H9 (cell line): ENCODE results near the gene PCDHGA9. TPM values are rescaled to one million over a fixed set of nuclear protein-coding genes. Genes with fewer than 3 reads are reported as not detected.

Experiments used
- DNase-seq: peaks from one replicate; pipeline ENCODE4 v3.0.0-alpha.2; 2017
- H2AFZ ChIP-seq: one replicate; pipeline ENCODE4 v1.6.1; 2013; ENCODE audit warnings: mild to moderate bottlenecking, low read length, control low read depth, moderate library complexity
- H2AK5ac ChIP-seq: 2 replicates; pipeline ENCODE4 v1.6.1; 2013; ENCODE audit warnings: low read length, control low read depth, mixed read lengths; ENCODE audit not compliant: insufficient read length
- H2BK120ac ChIP-seq: one replicate; pipeline ENCODE4 v1.6.1; 2013; ENCODE audit warnings: low read depth, mild to moderate bottlenecking, low read length, control low read depth, inconsistent platforms; ENCODE audit not compliant: poor library complexity, severe bottlenecking
- H2BK12ac ChIP-seq: 2 replicates; pipeline ENCODE4 v1.6.1; 2013; ENCODE audit warnings: low read length, control low read depth, mixed read lengths, low read depth; ENCODE audit not compliant: insufficient read length
- H2BK15ac ChIP-seq: 2 replicates; pipeline ENCODE4 v1.6.1; 2013; ENCODE audit warnings: low read depth, low read length, control low read depth
- H2BK20ac ChIP-seq: one replicate; pipeline ENCODE4 v1.6.1; 2013; ENCODE audit warnings: low read depth, mild to moderate bottlenecking, low read length, control low read depth, inconsistent platforms; ENCODE audit not compliant: poor library complexity, severe bottlenecking
- H2BK5ac ChIP-seq: 2 replicates; pipeline ENCODE4 v1.6.1; 2013; ENCODE audit warnings: low read length, control low read depth, mixed read lengths; ENCODE audit not compliant: insufficient read length
- H3K14ac ChIP-seq: 2 replicates; pipeline ENCODE4 v1.6.1; 2013; ENCODE audit warnings: low read length, control low read depth; ENCODE audit not compliant: insufficient read depth
- H3K18ac ChIP-seq: 2 replicates; pipeline ENCODE4 v1.6.1; 2013; ENCODE audit warnings: low read depth, mild to moderate bottlenecking, mixed read lengths, low read length, control low read depth; ENCODE audit not compliant: insufficient read length
- H3K23ac ChIP-seq: 2 replicates; pipeline ENCODE4 v1.6.1; 2013; ENCODE audit warnings: low read length, control low read depth, mixed read lengths, low read depth; ENCODE audit not compliant: insufficient read length
- H3K23me2 ChIP-seq: 2 replicates; pipeline ENCODE4 v1.6.1; 2013; ENCODE audit warnings: low read depth, mild to moderate bottlenecking, mixed read lengths, low read length, control low read depth; ENCODE audit not compliant: insufficient read length, poor library complexity, severe bottlenecking
- H3K27ac ChIP-seq: 2 replicates; pipeline ENCODE4 v1.5.1; 2013; ENCODE audit warnings: low read length, control low read depth, mixed read lengths, low read depth; ENCODE audit not compliant: insufficient read length
- H3K27me3 ChIP-seq: 2 replicates; pipeline ENCODE4 v1.6.1; 2013; ENCODE audit warnings: low read length, control low read depth, inconsistent platforms; ENCODE audit not compliant: insufficient read depth
- H3K4ac ChIP-seq: 2 replicates; pipeline ENCODE4 v1.6.1; 2013; ENCODE audit warnings: low read depth, mild to moderate bottlenecking, control low read depth, inconsistent platforms, low read length, moderate library complexity
- H3K4me1 ChIP-seq: 2 replicates; pipeline ENCODE4 v1.6.1; 2013; ENCODE audit warnings: low read length, control low read depth, inconsistent platforms; ENCODE audit not compliant: insufficient read depth
- H3K4me2 ChIP-seq: 2 replicates; pipeline ENCODE4 v1.6.1; 2013; ENCODE audit warnings: low read length, control low read depth, mixed read lengths; ENCODE audit not compliant: insufficient read length, insufficient read depth
- H3K56ac ChIP-seq: 2 replicates; pipeline ENCODE4 v1.6.1; 2013; ENCODE audit warnings: low read depth, mild to moderate bottlenecking, mixed read lengths, low read length, control low read depth; ENCODE audit not compliant: insufficient read length
- H3K79me1 ChIP-seq: 2 replicates; pipeline ENCODE4 v1.6.1; 2013; ENCODE audit warnings: low read depth, mild to moderate bottlenecking, moderate library complexity, low read length, control low read depth, inconsistent platforms; ENCODE audit not compliant: insufficient read depth, poor library complexity, severe bottlenecking
- H3K79me2 ChIP-seq: 2 replicates; pipeline ENCODE4 v1.6.1; 2013; ENCODE audit warnings: low read length, control low read depth, inconsistent platforms; ENCODE audit not compliant: insufficient read depth
- H3K9ac ChIP-seq: 2 replicates; pipeline ENCODE4 v1.6.1; 2013; ENCODE audit warnings: low read length, control low read depth, mixed read lengths; ENCODE audit not compliant: insufficient read length; ENCODE audit errors: extremely low read depth
- H3K9me3 ChIP-seq: one replicate; pipeline ENCODE4 v1.6.1; 2013; ENCODE audit warnings: low read depth, low read length, inconsistent platforms; ENCODE audit not compliant: control insufficient read depth
- H3T11ph ChIP-seq: one replicate; pipeline ENCODE4 v1.6.1; 2013; ENCODE audit warnings: mild to moderate bottlenecking, low read length, control low read depth, inconsistent platforms
- H4K20me1 ChIP-seq: one replicate; pipeline ENCODE4 v1.6.1; 2013; ENCODE audit not compliant: control insufficient read depth, insufficient read length, insufficient read depth
- H4K5ac ChIP-seq: 2 replicates; pipeline ENCODE4 v1.6.1; 2013; ENCODE audit warnings: low read depth, mild to moderate bottlenecking, mixed read lengths, low read length, control low read depth; ENCODE audit not compliant: insufficient read length
- H4K8ac ChIP-seq: replicated peaks from 2 replicates; pipeline ENCODE4 v1.6.1; 2013; ENCODE audit warnings: low read length, control low read depth, mixed read lengths, low read depth; ENCODE audit not compliant: insufficient read length
- H4K91ac ChIP-seq: 2 replicates; pipeline ENCODE4 v1.6.1; 2013; ENCODE audit warnings: low read depth, mild to moderate bottlenecking, moderate library complexity, mixed read lengths, low read length, control low read depth; ENCODE audit not compliant: insufficient read length
- H3K27ac Mint-ChIP-seq, 3 experiments: 2 replicates in 2 of 3; 3 replicates in 1 of 3; pipeline ENCODE4 v1.8.0; 2020 to 2021; ENCODE audit warnings: mixed read lengths in 3 of 3, mild to moderate bottlenecking in 1 of 3, moderate library complexity in 1 of 3
- H3K27me3 Mint-ChIP-seq: 2 replicates; pipeline ENCODE4 v1.8.0; 2021; ENCODE audit warnings: low read depth, mild to moderate bottlenecking, moderate library complexity, mixed read lengths
- H3K36me3 Mint-ChIP-seq, 3 experiments: 2 replicates in 2 of 3; 3 replicates in 1 of 3; pipeline ENCODE4 v1.8.0; 2020 to 2021; ENCODE audit warnings: low read depth in 3 of 3, mixed read lengths in 3 of 3; ENCODE audit not compliant: insufficient read depth in 1 of 3
- H3K4me1 Mint-ChIP-seq, 2 experiments: 2 replicates each; pipeline ENCODE4 v1.8.0; 2020; ENCODE audit warnings: mixed read lengths in 2 of 2
- H3K4me3 Mint-ChIP-seq, 2 experiments: 2 replicates in 1 of 2; 3 replicates in 1 of 2; pipeline ENCODE4 v1.8.0; 2020 to 2021; ENCODE audit warnings: mild to moderate bottlenecking in 2 of 2, mixed read lengths in 2 of 2, moderate library complexity in 1 of 2
- H3K9me3 Mint-ChIP-seq, 2 experiments: 2 replicates in 1 of 2; 3 replicates in 1 of 2; pipeline ENCODE4 v1.8.0; 2020; ENCODE audit warnings: mild to moderate bottlenecking in 2 of 2, mixed read lengths in 2 of 2, moderate library complexity in 1 of 2
- CTCF ChIP-seq: fragments of 200-600 bp; sonication (generic); conservative IDR thresholded peaks from 3 replicates; pipeline ENCODE4 v1.8.0; 2021; ENCODE audit warnings: antibody characterized with exemption, mild to moderate bottlenecking
- WGBS: extraction: QIAGEN DNeasy Blood & Tissue Kit; methylation state at CpG from one replicate; pipeline ENCODE4 v1.1.7; 2013; ENCODE audit warnings: missing lambda C conversion rate, low lambda C conversion rate, mixed read lengths; ENCODE audit not compliant: insufficient read length; ENCODE audit errors: extremely low coverage; 5-methylcytosine and 5-hydroxymethylcytosine counted together
- total RNA-seq: library from RNA; stranded (reverse); gene quantifications from 2 replicates; pipeline ENCODE4 v1.2.1, GENCODE V29; 2021

The PCDHGA9 gene
- total RNA-seq, 1 experiment from 2014 or later, result 1.3 TPM

- Mint-ChIP-seq H3K4me1 (no peaks in the 10 kb centered on the region), H3K36me3 (peaks cover 26 to 50% (median 48%) of the 10 kb centered on the region in 3 experiments), H3K9me3 (peaks cover 52 to 72% of the 10 kb centered on the region in 2 experiments), H3K4me3 (no peak overlapping the region), H3K27ac (no peak overlapping the region), H3K27me3 (no peaks in the 10 kb centered on the region; the same call in 1 of the 2 replicates)
- H2AK5ac ChIP-seq, result no peak overlapping the region
- peaks cover 37% of the 10 kb centered on the region for H3K9me3 ChIP-seq
- no peaks in the 10 kb centered on the region for H3K4me1 ChIP-seq
- no peak overlapping the region for H2BK15ac ChIP-seq
- H3T11ph ChIP-seq, result no peak overlapping the region
- H2BK20ac ChIP-seq, result no peak overlapping the region
- H3K14ac ChIP-seq, result no peak overlapping the region
- no peak overlapping the region for H2BK120ac ChIP-seq
- no peak overlapping the region for H3K4ac ChIP-seq
- no peak for TF ChIP-seq CTCF
- H4K5ac ChIP-seq, result no peak overlapping the region
- no peak overlapping the region for H2BK12ac ChIP-seq
- H3K79me2 ChIP-seq, result no peaks in the 10 kb centered on the region
- H4K8ac ChIP-seq, result no peak overlapping the region
- H2AFZ ChIP-seq, result no peak overlapping the region
- no peak overlapping the region for H4K91ac ChIP-seq
- H2BK5ac ChIP-seq, result no peak overlapping the region
- no peak overlapping the region for H3K18ac ChIP-seq
- no peak overlapping the region for H3K27ac ChIP-seq
- H3K27me3 ChIP-seq, result no peaks in the 10 kb centered on the region
- H3K56ac ChIP-seq, result no peak overlapping the region
- no peak overlapping the region for H3K9ac ChIP-seq
- no peaks in the 10 kb centered on the region for H4K20me1 ChIP-seq
- WGBS, result no CpG with 5 or more reads among the region's 15 CpGs
- no peak overlapping the region for H3K4me2 ChIP-seq
- H3K23me2 ChIP-seq, result no peaks in the 10 kb centered on the region
- no peaks in the 10 kb centered on the region for H3K79me1 ChIP-seq
- DNase-seq, result no peak
- no peak overlapping the region for H3K23ac ChIP-seq
Measured at GRCh38 chr5:141398608-141399007, 4.0 kb upstream of the PCDHGA9 start.
